Middle frontal gyrus (tissue), 1 donor: Measurements from ENCODE around the gene NRCAM.
"Not testable (repeated sequence)": the region's sequence is repeated elsewhere in the genome, so short reads cannot be mapped to it uniquely, and the experiment has no call there.

ENCODE experiments used
- DNase-seq: peaks from one replicate; pipeline ENCODE4 v3.0.0-alpha.2; 2015; ENCODE audit warnings: low spot score; ENCODE audit errors: extremely low spot score

The NRCAM gene

DNA sequence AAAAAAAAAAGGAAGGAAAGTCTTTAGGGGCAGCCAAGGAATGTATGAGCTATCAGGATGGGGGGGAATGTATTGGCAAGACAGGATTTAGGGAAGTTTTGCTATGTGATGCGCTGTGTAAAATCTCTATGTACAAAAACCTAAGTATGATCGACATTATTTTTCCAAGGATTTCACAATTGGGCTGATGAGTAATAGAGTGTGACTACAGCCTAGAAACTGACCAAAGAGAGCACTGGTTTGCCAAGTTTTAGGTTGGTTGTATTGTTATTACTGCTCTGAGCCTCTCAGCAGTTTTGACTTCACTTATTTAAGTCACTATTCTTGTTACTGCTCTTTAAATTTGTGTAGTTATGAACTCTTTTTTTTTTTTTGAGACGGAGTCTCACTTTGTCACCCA, 107.3 kb downstream of the NRCAM start:
- DNase-seq, result no peak

DNA sequence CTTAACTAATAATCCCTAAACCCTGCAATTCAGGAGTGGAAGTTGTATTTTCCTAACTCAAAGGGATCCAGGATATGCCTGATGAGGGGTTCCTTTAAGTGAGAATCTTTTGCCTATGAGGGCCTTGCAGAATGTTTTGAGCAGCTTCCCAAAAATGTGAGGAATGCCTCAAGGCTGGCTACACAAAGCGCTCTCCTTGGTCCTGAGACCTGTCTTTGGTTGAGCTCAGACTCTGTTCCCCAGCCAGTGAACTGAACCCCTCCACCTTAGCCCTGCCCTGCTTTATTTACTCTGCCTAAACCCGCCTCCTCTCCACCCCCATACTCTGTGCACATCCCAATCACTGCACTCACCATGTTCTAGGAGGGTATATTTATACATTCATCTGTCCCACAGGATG, 108.6 kb downstream of the NRCAM start:
- no peak for DNase-seq

DNA sequence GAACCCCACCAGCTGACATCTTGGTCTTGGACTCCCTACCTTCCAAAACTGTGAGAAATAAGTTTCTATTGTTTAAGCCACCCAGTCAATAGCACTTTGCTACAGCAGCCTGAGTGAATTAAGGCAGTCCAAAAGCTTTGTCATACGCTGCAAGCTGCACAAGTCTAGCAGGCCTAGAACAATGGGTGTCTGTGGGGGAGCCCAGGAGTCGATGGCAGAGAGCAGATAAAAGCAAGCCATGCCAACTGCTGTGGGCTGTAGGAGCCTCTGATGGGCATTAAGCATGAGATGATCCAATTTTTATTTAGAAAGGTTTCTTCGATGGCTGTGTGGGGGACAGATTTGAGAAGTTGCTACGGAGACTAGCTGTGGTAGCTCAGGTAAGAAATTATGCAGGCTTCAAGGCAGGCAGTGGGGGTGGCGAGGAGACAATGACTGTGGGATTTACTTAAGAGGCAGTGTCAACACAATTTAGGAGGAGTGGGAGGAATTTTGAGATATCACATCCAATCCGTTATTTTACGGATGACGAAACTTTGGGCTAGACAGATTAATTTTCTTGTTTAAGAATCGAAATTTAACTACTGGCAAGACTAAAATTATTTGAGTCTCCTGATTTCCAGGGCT, 110.4 kb downstream of the NRCAM start:
- no peak for DNase-seq

DNA sequence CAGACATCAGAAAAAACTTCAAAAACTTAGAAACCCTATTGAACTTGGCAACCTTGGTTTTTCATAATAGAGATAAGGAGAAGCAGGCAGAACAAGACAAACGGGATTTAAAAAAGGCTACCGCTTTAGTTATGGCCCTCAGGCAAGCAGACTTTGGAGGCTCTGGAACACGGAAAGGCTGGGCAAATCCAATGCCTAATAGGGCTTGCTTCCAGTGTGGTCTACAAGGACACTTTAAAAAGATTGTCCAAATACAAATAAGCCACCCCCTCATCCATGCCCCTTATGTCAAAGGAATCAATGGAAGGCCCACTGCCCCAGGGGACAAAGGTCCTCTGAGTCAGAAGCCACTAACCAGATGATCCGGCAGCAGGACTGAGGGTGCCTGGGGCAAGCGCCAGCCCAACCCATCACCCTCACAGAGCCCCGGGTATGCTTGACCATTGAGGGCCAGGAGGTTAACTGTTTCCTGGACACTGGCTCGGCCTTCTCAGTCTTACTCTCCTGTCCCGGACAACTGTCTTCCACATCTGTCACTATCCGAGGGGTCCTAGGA, 115.3 kb downstream of the NRCAM start:
- no peak for DNase-seq

DNA sequence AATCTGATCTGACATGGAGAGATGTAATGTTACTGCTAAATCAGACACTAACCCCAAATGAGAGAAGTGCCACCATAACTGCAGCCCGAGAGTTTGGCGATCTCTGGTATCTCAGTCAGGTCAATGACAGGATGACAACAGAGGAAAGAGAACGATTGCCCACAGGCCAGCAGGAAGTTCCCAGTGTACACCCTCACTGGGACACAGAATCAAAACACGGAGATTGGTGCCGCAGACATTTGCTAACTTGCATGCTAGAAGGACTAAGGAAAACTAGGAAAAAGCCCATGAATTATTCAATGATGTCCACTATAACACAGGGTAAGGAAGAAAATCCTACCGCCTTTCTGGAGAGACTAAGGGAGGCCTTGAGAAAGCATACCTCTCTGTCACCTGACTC, 115.8 kb downstream of the NRCAM start:
- not testable (repeated sequence) for DNase-seq

DNA sequence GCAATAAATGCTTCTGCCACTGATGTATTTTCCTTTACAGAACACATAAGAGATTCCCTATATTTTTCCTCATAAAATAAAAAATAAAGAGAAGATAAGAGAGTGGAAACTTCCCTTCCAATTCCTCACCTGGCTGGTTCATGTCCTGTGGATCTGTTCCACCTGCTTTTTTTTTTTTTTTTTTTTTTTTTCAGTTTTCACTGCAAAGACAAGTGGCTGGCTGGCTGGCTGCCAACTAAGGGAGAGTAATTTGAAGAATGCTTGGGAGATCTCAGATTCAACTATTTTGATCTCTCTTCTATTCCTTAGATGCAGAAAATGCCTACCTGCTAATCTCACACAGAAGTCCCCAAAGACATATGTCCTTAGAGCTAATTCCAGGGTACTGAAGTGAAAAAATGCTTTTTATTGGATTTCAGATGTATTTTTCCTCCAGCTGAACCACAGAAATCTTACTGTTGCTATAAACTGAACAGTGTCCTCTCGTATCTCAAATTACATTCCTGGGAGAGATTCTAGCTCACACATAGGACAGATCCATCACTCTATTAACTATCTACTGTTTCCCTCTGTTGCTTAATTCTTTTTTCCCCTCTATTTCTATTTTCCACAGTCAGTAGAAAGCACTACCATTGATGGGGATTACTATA, 120.8 kb downstream of the NRCAM start:
- DNase-seq, result no peak

DNA sequence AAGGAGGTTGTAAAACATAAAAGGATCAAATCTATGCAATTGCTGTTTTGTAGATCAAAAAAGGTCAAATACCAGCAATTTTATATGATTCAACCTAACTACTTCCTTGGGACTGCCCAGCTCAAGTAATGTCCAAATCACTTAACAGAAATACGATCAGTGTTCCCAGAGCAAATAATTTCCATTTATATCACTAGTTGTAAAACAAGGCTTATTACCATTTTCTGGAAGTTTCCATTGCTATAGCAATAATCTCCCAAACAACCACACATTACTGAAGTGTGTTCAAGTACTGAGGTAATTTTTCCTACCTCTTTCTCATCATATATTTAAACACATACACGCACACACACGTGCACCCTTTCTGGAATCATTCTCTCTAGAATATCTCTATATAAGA, 123.3 kb downstream of the NRCAM start:
- no peak for DNase-seq

DNA sequence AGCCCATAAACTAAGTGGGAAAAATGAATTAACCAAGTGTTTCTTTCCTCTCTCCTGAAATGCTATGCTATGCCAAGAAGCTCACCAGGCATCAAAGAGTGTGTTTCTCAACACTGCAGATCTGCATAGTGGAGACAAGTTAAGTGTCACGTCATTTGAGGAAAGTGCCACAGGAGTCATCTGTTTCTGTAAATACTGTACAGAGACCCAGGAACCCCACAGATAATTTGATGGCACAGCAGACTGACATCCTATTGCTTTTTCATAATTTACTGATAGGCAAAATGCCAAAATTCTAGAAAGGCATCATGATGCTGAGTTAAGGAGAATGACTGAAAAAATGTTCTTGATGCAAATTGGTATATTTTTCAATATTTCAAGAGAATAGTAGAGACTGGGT, 124.3 kb downstream of the NRCAM start:
- no peak for DNase-seq

DNA sequence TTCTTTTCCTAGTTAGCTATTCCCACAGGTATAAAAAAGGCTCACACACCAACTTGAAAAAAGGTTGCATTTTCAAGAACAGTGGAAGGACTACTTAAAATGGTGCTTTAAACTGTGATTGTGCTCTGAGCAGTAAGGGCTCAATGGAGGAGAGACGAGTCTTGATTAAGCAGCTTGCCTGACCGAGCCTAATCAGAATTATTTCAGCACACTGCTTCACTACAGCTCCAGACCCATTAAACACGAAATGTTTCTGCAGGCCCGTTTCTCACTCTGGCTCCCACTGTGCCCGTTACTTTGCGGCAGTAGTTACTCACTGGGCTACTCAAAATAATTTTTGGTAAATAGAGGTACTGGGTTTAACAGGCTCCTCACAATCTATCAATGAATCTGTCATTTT, 126.0 kb downstream of the NRCAM start:
- no peak for DNase-seq

DNA sequence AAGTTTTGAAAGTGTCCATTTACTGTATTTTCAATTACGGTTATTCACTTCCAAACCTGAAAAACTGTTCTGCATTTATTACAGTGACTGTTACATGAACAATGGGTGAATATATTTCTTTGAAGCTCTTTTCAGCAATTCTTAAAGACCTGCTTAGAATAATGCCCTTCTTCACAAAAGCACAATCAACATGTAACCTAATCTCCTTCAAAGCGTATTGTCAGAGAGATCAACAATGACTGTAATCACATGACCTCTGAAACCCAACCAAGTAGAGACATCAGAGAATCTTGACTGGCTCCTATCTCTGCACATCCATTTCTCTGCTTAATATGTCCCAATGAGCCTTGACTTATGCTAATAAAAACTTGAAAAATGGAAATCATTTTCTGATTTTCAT, 126.7 kb downstream of the NRCAM start:
- DNase-seq, result no peak

DNA sequence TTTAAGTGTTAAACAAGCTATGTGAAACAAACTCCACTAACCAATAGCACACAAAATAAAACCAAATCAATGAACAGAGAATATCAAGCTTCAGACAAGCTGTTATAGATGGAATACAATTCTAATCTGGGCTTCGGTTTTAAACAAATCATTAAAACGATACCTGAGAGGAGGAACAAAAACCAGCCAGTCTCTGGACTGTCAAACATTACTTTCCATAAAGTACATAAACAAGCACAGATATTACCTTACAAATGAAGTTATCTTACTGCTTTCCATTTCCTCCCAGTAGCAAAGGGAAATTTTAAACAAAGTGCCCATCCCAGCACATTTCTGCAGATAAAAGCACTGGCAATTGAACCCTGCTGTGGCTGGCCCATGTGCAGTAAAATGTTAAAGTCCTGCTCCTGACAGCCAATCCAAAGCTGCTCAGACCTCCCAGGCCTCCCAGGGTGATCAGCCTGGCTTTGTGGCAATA, 128.0 kb downstream of the NRCAM start:
- no peak for DNase-seq

DNA sequence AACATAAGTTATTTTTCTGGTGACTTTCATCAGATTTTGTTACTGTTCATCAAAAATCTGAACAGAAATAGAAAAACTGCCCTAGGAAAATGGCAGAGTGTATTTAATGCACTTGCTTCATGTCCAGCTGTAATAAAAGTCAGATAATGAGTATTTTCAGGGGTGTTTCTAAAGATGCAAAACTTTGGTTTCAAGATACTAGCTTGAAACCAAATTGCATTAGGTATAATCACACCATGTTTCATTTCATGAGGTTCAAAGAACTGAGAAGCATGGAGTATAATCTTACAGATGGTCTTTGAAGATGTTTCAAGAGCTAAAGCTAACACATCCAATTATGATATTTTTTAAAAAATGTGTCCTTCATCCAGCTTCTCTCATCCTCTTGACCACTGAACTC, 128.9 kb downstream of the NRCAM start:
- no peak for DNase-seq

DNA sequence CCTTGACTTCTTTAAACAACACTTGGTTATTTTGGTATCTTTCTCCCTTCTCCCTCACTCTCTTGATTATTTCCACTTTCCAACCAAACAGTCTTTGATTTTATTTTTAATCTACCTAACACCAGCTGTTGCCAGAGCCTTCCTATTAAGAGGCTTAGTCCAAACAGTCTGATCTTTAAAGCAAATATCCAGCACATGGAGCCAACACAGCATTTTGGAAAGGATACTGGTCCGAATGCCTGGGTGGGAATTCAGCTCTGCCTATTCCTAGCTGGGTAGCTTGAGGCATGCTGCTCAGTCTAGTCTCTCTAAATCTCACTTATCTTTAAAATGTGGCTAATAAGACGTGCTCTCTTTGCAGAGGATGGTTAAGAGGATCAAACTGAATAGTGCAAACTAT, 129.3 kb downstream of the NRCAM start:
- DNase-seq, result no peak

DNA sequence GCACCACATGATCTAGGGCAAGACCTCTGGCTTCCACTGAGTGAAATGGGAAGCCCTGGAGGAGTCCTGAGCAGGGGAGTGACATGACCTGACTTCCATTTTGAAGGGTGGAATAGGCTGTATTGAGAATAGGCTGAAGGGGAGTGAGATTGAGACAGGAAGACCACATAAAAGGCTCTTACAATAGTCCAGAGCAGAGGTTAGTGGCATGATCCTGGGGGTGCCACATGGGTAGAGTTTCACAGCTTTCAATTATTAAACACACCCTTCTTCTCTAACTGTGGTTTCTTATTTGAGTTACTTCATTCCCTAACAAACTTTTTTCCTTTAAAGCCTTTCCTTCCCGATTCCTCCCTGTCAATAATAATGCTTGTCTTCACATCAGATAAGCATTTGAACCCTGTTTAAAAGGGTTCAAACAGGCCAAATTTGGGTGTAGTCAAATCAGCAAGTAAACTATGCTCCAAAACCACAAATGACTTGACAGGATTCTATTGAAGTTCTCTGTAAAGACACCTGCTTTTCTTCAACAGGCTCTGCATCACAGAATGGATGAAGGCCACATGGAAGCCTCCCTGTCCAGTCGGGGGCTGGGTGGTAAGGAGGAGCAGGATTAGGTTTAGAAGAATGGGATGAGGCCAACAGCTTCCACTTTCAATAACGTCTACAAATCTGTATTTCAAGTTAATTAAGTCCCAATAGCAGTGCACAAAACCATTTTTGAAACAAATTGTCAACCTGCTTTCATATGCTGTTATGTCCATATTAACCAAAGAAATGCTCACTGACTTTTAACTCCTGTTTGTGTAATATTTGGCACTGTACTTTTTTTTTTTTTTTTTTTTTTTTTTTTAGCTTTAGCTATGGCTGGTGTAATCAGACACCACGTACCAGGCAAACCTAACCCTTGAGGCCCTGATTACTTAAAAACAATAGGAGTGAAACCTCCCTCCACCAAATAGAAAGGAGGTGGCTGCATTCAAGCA, 131.9 kb downstream of the NRCAM start:
- no peak for DNase-seq

DNA sequence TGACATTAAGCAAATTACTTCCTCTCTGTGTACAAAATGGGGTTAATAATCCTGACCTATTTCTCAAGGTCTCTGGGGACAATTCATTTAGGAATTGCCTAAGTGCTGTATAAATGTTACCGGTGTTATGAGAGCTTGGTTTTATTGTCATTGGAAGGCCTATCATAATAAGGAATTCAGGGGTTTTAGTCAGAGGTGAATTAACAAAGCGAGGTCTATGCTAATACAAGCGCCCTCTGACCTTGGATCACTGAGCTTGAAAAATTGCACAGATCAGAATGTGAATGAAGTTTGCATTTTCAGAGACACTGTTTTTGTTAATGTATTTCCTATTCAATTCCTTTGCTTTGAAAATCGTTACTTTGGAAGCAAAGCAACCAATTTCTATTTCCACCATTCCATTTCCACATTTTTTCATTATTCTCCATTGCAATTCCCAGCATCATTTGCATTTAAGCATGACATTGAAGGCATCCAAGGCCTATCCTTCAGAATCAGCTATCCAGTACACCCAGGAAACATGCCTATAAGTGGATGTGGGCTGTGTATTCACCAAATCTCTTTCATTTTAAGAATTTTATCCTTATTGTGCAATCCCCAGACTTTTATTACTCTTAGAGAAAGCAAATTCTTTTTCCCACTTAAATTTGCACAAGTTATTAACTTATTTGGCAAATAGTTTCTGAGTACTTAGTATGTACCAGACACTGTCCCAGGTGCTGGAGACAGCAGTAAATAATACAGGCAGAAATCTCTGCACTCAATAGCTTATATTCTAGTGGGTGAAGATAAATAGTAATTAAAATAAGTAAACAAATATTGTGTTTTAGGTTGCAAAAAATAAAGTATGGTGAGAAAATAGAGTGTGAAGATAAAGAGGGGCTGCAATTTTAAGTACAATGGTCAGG, 133.1 kb downstream of the NRCAM start:
- no peak for DNase-seq

DNA sequence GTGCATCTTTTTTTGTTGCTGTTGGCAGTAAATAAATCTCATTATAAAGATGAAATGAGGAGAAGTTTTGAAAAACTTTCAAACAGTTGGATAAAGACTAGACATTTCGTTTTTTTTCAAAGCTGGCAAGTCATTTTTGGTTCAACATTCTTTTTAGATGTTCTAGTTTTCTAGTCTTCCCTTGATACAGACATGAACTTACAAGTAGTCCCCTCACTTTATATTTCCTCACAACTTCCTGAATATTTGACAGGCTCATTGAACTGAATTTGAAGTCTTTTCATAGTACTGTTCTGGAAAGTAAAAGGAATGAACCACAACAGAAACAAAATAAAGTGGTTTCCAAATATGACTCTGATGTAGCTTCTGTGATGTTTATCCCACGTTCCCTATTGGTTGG, 134.2 kb downstream of the NRCAM start:
- DNase-seq, result no peak

DNA sequence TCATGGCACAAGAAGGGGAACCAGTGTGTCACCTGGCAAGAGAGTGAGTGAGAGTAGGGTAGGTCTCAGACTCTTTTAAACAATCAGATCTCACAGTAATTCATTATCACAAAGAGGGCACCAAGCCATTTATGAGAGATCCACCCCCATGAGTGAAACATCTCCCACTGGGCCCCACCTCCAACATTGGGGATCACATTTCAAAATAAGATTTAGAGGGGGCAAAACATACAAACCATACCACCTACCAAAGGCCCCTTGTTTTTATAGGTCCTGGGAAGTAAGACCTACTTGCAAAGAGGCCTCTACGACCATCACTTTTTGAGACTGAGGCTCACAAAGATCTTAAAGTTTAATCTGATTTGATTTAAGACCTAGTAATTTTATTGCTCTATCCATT, 134.9 kb downstream of the NRCAM start:
- no peak for DNase-seq

DNA sequence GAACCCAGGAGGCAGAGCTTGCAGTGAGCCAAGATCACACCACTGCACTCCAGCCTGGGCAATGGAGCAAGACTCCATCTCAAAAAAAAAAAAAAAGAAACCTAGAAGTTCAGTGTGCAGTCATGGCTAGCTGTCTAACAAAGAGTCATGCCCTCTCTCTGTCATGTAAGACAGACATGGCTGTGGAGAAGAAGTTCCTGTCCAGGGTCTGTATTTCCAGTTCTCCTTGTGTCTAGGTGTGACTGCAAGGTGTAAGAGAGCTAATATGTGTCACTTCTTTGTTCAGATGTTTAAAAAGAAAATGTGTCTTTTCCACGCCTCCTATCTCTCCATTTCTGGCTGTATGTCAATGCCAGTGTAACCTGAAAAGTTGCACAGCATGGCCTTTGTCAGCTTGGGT, 139.5 kb downstream of the NRCAM start:
- no peak for DNase-seq

DNA sequence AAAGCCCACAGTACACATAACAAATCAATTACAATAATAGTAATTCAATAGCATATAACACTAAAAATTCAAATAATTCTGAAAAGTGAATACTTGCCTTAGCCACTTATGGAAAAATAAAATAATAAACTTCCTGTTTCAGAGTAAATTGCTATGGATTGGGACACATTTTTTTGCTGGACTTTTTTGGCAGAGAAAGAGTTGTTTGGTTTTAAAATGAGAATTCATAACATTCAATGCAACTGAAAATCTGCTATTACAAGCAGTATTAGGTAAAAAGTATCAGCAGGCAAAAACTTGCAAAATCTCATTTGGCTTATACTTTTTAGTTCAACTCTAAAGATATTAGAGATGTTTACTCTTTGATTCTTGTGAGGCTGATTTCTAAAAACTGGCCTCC, 141.7 kb downstream of the NRCAM start:
- no peak for DNase-seq

DNA sequence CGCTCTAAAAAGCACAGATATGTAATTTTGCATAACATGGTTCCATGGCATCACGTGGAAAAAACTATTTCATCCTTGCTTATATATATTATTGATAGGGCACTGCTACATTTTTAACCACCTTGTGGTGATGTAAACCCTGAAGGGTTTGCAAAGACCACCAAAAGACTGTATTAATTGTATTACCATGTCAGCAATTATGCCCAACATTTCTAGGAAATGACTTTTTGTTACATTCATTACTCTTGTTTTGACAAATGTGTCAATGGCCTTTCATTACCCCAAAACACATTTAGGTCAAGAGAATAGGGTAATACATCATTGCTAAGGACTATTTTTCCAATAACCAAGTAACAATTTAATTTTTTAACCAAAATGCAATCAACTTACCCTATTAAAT, 142.2 kb downstream of the NRCAM start:
- no peak for DNase-seq

DNA sequence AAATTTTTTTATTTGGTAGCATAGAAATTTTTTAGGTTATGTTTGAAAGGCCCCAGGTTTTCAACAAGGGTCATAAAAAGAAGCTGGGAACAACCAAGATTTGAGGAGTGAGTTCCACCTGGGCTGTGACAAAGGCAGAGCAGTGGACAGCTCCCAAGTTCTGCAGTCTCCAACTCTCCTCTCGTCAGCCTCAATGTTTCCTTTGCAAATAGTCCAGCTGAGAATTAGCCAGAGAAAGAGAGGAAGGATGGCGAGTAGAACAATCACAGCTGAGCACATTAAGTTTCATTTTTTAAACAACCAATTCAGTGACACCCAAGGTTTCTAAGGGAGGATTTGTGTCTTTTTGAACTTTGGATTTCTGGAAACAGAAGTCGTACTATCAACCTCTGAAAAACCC, 143.2 kb downstream of the NRCAM start:
- no peak for DNase-seq
